ENCODE data around the gene DIP2A.

The DIP2A gene

GRCh38 chr21:46549650-46550049, 91.0 kb downstream of the DIP2A start:
- no peak overlapping the region for H3K9ac ChIP-seq (ENCODE audit: low read length)
- no peaks in the 10 kb centered on the region for H3K36me3 ChIP-seq (replicated peaks; ENCODE audit: insufficient read depth, low read length)
- H3K27me3 ChIP-seq (replicated peaks; ENCODE audit: insufficient read depth, low read length): no peaks in the 10 kb centered on the region
- no peaks in the 10 kb centered on the region for H3F3A ChIP-seq (ENCODE audit: insufficient read depth, low read length)
- no peak overlapping the region for H3K4me2 ChIP-seq (ENCODE audit: low read depth, low read length)
- DNase-seq: no peak
- TF ChIP-seq EZH2 (optimal IDR thresholded peaks at IDR 0.05; ENCODE audit: low read depth, low read length) (no peak), CTCF (IDR thresholded peaks at IDR 0.05; ENCODE audit: low read length) (no peak), EZH2phosphoT487 (IDR thresholded peaks at IDR 0.05; ENCODE audit: low read length) (no peak)
- H3K9me3 ChIP-seq (replicated peaks; ENCODE audit: insufficient read depth, low read length): no peaks in the 10 kb centered on the region
- H3K27ac ChIP-seq (ENCODE audit: low read length): no peak overlapping the region
- no peak overlapping the region for H3K4me3 ChIP-seq (ENCODE audit: low read length)
- no peaks in the 10 kb centered on the region for H3K4me1 ChIP-seq (ENCODE audit: low read length)
- no peak overlapping the region for H2AFZ ChIP-seq (ENCODE audit: low read length)
- no peaks in the 10 kb centered on the region for H3K9me2 ChIP-seq (replicated peaks; ENCODE audit: insufficient read depth, low read length)
- no peaks in the 10 kb centered on the region for H3K79me2 ChIP-seq (ENCODE audit: low read length)
- H4K20me1 ChIP-seq (ENCODE audit: insufficient read depth, low read length): no peaks in the 10 kb centered on the region

- Histone ChIP-seq H3K4me2 (ENCODE audit: low read depth, low read length) (no peak overlapping the region), H3F3A (ENCODE audit: insufficient read depth, low read length) (no peaks in the 10 kb centered on the region), H3K4me3 (ENCODE audit: low read length) (no peak overlapping the region), H3K27ac (ENCODE audit: low read length) (no peak overlapping the region), H3K36me3 (replicated peaks; ENCODE audit: insufficient read depth, low read length) (no peaks in the 10 kb centered on the region), H3K79me2 (ENCODE audit: low read length) (no peaks in the 10 kb centered on the region), H2AFZ (ENCODE audit: low read length) (no peak overlapping the region), H3K9me2 (replicated peaks; ENCODE audit: insufficient read depth, low read length) (no peaks in the 10 kb centered on the region), H3K4me1 (ENCODE audit: low read length) (no peaks in the 10 kb centered on the region), H4K20me1 (ENCODE audit: insufficient read depth, low read length) (no peaks in the 10 kb centered on the region), H3K9ac (ENCODE audit: low read length) (no peak overlapping the region), H3K27me3 (replicated peaks; ENCODE audit: insufficient read depth, low read length) (no peaks in the 10 kb centered on the region), H3K9me3 (replicated peaks; ENCODE audit: insufficient read depth, low read length) (no peaks in the 10 kb centered on the region)
- TF ChIP-seq CTCF (IDR thresholded peaks at IDR 0.05; ENCODE audit: low read length): no peak
- no peak for TF ChIP-seq EZH2phosphoT487 (IDR thresholded peaks at IDR 0.05; ENCODE audit: low read length)
- DNase-seq: no peak
Observed at GRCh38 chr21:46550116-46550941, 91.6 kb downstream of the DIP2A start.

- H3K4me1 ChIP-seq (ENCODE audit: low read length): no peaks in the 10 kb centered on the region
- no peak overlapping the region for H3K4me3 ChIP-seq (ENCODE audit: low read length)
- no peak overlapping the region for H3K9ac ChIP-seq (ENCODE audit: low read length)
- no peaks in the 10 kb centered on the region for H3K36me3 ChIP-seq (replicated peaks; ENCODE audit: insufficient read depth, low read length)
- H4K20me1 ChIP-seq (ENCODE audit: insufficient read depth, low read length): no peaks in the 10 kb centered on the region
- no peaks in the 10 kb centered on the region for H3K9me2 ChIP-seq (replicated peaks; ENCODE audit: insufficient read depth, low read length)
- no peak for DNase-seq
- H3K27ac ChIP-seq (ENCODE audit: low read length): no peak overlapping the region
- no peaks in the 10 kb centered on the region for H3K27me3 ChIP-seq (replicated peaks; ENCODE audit: insufficient read depth, low read length)
- H2AFZ ChIP-seq (ENCODE audit: low read length): no peak overlapping the region
- H3K4me2 ChIP-seq (ENCODE audit: low read depth, low read length): no peak overlapping the region
- no peaks in the 10 kb centered on the region for H3K9me3 ChIP-seq (replicated peaks; ENCODE audit: insufficient read depth, low read length)
- no peaks in the 10 kb centered on the region for H3F3A ChIP-seq (ENCODE audit: insufficient read depth, low read length)
- TF ChIP-seq EZH2phosphoT487 (IDR thresholded peaks at IDR 0.05; ENCODE audit: low read length) (no peak), CTCF (IDR thresholded peaks at IDR 0.05; ENCODE audit: low read length) (no peak), EZH2 (optimal IDR thresholded peaks at IDR 0.05; ENCODE audit: low read depth, low read length) (no peak)
- H3K79me2 ChIP-seq (ENCODE audit: low read length): no peaks in the 10 kb centered on the region
Observed at GRCh38 chr21:46551636-46552241, 93.0 kb downstream of the DIP2A start.

All from MM.1S (cell line).